SU-DHL-6 (cell line): ENCODE measurements around the gene IQCE.

Experiments
- H2AFZ ChIP-seq: fragments of 200-600 bp; sonication (generic); 2 replicates; pipeline ENCODE4 v1.6.1; 2014; ENCODE audit warnings: low read depth, mild to moderate bottlenecking, moderate library complexity, mixed read lengths, antibody characterized with exemption, low read length; ENCODE audit not compliant: severe bottlenecking
- H3F3A ChIP-seq: fragments of 200-600 bp; shearing (Covaris generic); 2 replicates; pipeline ENCODE4 v1.6.0; 2016; ENCODE audit warnings: antibody characterized with exemption, mild to moderate bottlenecking; ENCODE audit not compliant: insufficient read depth
- H3K27ac ChIP-seq: fragments of 200-600 bp; sonication (generic); 2 replicates; pipeline ENCODE4 v1.5.1; 2016; ENCODE audit warnings: low read depth, mild to moderate bottlenecking, low read length, moderate library complexity, mixed read lengths
- H3K27me3 ChIP-seq: fragments of 200-600 bp; sonication (generic), shearing (Covaris generic); 2 replicates; pipeline ENCODE4 v1.6.0; 2014; ENCODE audit warnings: mild to moderate bottlenecking, low read length
- H3K36me3 ChIP-seq: fragments of 200-600 bp; sonication (generic); 2 replicates; pipeline ENCODE4 v1.6.1; 2014; ENCODE audit warnings: mild to moderate bottlenecking, low read length, mixed read lengths
- H3K4me2 ChIP-seq: fragments of 300-600, 200-600 bp; shearing (Covaris generic), sonication (generic); 2 replicates; pipeline ENCODE4 v1.6.0; 2014; ENCODE audit warnings: low read length, low read depth, mild to moderate bottlenecking; ENCODE audit not compliant: poor library complexity, severe bottlenecking
- H3K4me3 ChIP-seq: fragments of 200-600 bp; sonication (generic); 2 replicates; pipeline ENCODE4 v1.5.1; 2014; ENCODE audit warnings: antibody characterized with exemption, low read length, mild to moderate bottlenecking, mixed read lengths; ENCODE audit not compliant: insufficient read depth, poor library complexity, severe bottlenecking
- H3K79me2 ChIP-seq: fragments of 200-600 bp; sonication (generic); 2 replicates; pipeline ENCODE4 v1.6.1; 2014; ENCODE audit warnings: mild to moderate bottlenecking, low read length, moderate library complexity; ENCODE audit not compliant: insufficient read depth
- H3K9ac ChIP-seq: fragments of 200-600 bp; sonication (generic); 2 replicates; pipeline ENCODE4 v1.7.0; 2014; ENCODE audit warnings: mild to moderate bottlenecking, low read length
- H3K9me2 ChIP-seq: fragments of 200-600 bp; sonication (generic); replicated peaks from 2 replicates; pipeline ENCODE4 v1.6.1; 2014; ENCODE audit warnings: low read length; ENCODE audit not compliant: insufficient read depth
- H3K9me3 ChIP-seq: fragments of 200-600 bp; sonication (generic); 2 replicates; pipeline ENCODE4 v1.6.1; 2014; ENCODE audit warnings: low read length, mixed read lengths; ENCODE audit not compliant: insufficient read depth
- H4K20me1 ChIP-seq: fragments of 200-600 bp; sonication (generic); 2 replicates; pipeline ENCODE4 v1.6.1; 2014; ENCODE audit warnings: low read depth, mild to moderate bottlenecking, antibody characterized with exemption, low read length, moderate library complexity, mixed read lengths
- CTCF ChIP-seq: fragments of 200-600 bp; sonication (generic); IDR thresholded peaks from one replicate; pipeline ENCODE4 v1.5.1; 2017; ENCODE audit warnings: antibody characterized with exemption, mild to moderate bottlenecking, low read length, moderate library complexity; ENCODE audit not compliant: insufficient read depth, poor library complexity, severe bottlenecking
- EZH2phosphoT487 ChIP-seq: fragments of 200-600 bp; sonication (generic), shearing (Covaris generic); conservative IDR thresholded peaks from 2 replicates; pipeline ENCODE4 v1.6.1; 2018; ENCODE audit warnings: mild to moderate bottlenecking, antibody characterized with exemption, low read length, moderate library complexity, mixed read lengths

The IQCE gene

DNA sequence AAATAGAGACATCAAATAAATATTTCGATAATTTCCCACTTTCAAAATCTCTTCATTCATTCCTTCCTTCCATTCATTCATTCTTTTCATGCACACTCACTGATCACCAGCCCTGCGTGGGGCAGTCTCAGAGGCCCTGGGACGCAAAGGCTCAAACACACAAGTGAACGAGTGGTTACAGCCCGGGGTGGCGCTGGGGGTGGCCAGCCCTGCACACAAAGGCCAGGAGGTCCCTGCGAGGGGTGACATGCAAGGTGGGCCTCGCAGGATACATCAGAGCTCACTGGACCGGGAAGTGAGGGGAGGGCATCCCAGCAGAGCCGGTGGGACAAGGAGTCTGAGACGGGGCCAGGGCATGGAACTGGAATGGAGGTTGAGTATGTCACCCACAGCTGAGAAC lies 43.1 kb downstream of the IQCE start:
- H3K9me2 ChIP-seq: no peaks in the 10 kb centered on the region
- no peak for TF ChIP-seq EZH2phosphoT487
- TF ChIP-seq CTCF: no peak

DNA sequence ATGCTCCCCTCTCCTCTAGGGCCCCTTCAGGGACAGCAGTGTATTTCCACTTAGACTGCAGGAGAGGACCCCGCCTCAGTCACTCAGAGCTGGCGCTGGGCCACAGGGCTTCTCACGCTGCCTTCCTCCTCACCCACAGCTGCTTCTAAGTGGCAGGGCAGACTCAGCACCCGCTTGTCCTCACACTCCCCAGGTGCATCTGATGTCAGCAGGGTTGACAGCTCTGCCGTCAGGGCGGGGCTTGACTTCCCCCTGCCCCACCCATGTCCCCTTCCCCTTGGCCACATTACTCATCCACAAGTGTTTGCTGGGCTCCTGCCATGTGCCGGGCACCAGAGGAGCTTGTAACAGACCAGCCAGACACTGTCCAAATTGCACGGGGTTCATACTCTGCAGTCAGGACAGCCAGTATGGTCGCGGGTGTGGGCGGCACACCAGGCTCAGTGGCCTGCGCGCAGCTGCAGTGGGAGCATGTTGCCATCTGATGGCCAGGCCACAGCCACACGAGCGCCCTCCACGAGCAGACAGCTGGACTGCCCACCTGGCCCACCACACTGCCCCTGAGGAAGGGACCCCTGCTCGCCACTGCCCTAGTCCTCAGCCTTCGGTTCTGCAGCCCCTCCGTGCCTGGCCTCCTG lies 43.7 kb downstream of the IQCE start:
- no peaks in the 10 kb centered on the region for H4K20me1 ChIP-seq
- H3K9me2 ChIP-seq: no peaks in the 10 kb centered on the region
- H3K4me2 ChIP-seq: no peak overlapping the region
- TF ChIP-seq EZH2phosphoT487 (no peak), CTCF (no peak)
- H3K4me3 ChIP-seq: no peak overlapping the region
- H3K79me2 ChIP-seq: no peaks in the 10 kb centered on the region
- no peaks in the 10 kb centered on the region for H3K9me3 ChIP-seq
- no peak overlapping the region for H2AFZ ChIP-seq
- no peak overlapping the region for H3K9ac ChIP-seq
- H3K36me3 ChIP-seq: no peaks in the 10 kb centered on the region
- H3F3A ChIP-seq: no peaks in the 10 kb centered on the region
- no peak overlapping the region for H3K27ac ChIP-seq
- H3K27me3 ChIP-seq: no peaks in the 10 kb centered on the region

More for the DNA sequence above, 43.1 kb downstream of the IQCE start:
- no peaks in the 10 kb centered on the region for H4K20me1 ChIP-seq
- no peak overlapping the region for H3K4me2 ChIP-seq
- H3K9ac ChIP-seq: no peak overlapping the region
- no peaks in the 10 kb centered on the region for H3K36me3 ChIP-seq
- H3K27me3 ChIP-seq: no peaks in the 10 kb centered on the region
- no peak overlapping the region for H2AFZ ChIP-seq
- no peaks in the 10 kb centered on the region for H3K9me3 ChIP-seq
- H3K79me2 ChIP-seq: no peaks in the 10 kb centered on the region
- H3K27ac ChIP-seq: no peak overlapping the region
- no peak overlapping the region for H3K4me3 ChIP-seq
- H3F3A ChIP-seq: no peaks in the 10 kb centered on the region

GRCh38 chr7:2603044-2603965 lies 44.5 kb downstream of the IQCE start:
- Histone ChIP-seq H3K9me2 (no peaks in the 10 kb centered on the region), H4K20me1 (no peaks in the 10 kb centered on the region), H3K9ac (no peak overlapping the region), H3K27ac (no peak overlapping the region), H2AFZ (no peak overlapping the region), H3F3A (no peaks in the 10 kb centered on the region), H3K79me2 (no peaks in the 10 kb centered on the region), H3K4me2 (no peak overlapping the region), H3K4me3 (no peak overlapping the region), H3K27me3 (no peaks in the 10 kb centered on the region), H3K9me3 (no peaks in the 10 kb centered on the region), H3K36me3 (no peaks in the 10 kb centered on the region)
- TF ChIP-seq EZH2phosphoT487: no peak
- TF ChIP-seq CTCF: no peak
